Measurements from ENCODE around the gene PRDM1. TPM values are rescaled to one million over a fixed set of nuclear protein-coding genes. Genes with fewer than 3 reads are reported as not detected.

The PRDM1 gene
- total RNA-seq, 4 donors from 2014 or later: 5.3 to 13.4 (median 10.6) TPM

GRCh38 chr6:106048336-106048735 is 37.8 kb upstream of the PRDM1 start:
- no peak for TF ChIP-seq CTCF (IDR thresholded peaks at IDR 0.05; ENCODE audit: low read depth)

- TF ChIP-seq CTCF (IDR thresholded peaks at IDR 0.05; ENCODE audit: low read depth): no peak
Observed at GRCh38 chr6:106050538-106050937, 35.6 kb upstream of the PRDM1 start.

GRCh38 chr6:106051226-106051625 is 34.9 kb upstream of the PRDM1 start:
- TF ChIP-seq CTCF (IDR thresholded peaks at IDR 0.05; ENCODE audit: low read depth): no peak

GRCh38 chr6:106053484-106054205 is 32.5 kb upstream of the PRDM1 start:
- TF ChIP-seq CTCF (IDR thresholded peaks at IDR 0.05; ENCODE audit: low read depth): no peak

GRCh38 chr6:106055489-106055888 is 30.6 kb upstream of the PRDM1 start:
- TF ChIP-seq CTCF (IDR thresholded peaks at IDR 0.05; ENCODE audit: low read depth): no peak

GRCh38 chr6:106056060-106056745 is 29.9 kb upstream of the PRDM1 start:
- TF ChIP-seq CTCF (IDR thresholded peaks at IDR 0.05; ENCODE audit: low read depth): no peak

- no peak for TF ChIP-seq CTCF (IDR thresholded peaks at IDR 0.05; ENCODE audit: low read depth)
Observed at GRCh38 chr6:106056746-106057390, 29.3 kb upstream of the PRDM1 start.

Data from subcutaneous adipose tissue (tissue), 4 donors.